ENCODE results near the gene MS4A3. TPM values are rescaled to one million over a fixed set of nuclear protein-coding genes. Genes with fewer than 3 reads are reported as not detected.
"Not testable (repeated sequence)": the region's sequence is repeated elsewhere in the genome, so short reads cannot be mapped to it uniquely, and the experiment has no call there.

The MS4A3 gene
- total and polyA plus RNA-seq, 2 experiments from 2014 or later, result not detected

- 62% methylated on average over 3 of the region's 3 CpGs for WGBS (ENCODE audit: low lambda C conversion rate, missing lambda C conversion rate)
- H3K4me1 ChIP-seq (ENCODE audit: insufficient read depth), result no peaks in the 10 kb centered on the region
- H2AFZ ChIP-seq, result no peak overlapping the region
- no peak for DNase-seq (ENCODE audit: low spot score)
- H3K9me3 ChIP-seq (ENCODE audit: low read depth), result no peaks in the 10 kb centered on the region
- H3K9me2 ChIP-seq (replicated peaks; ENCODE audit: insufficient read depth), result no peaks in the 10 kb centered on the region
- H3K27me3 ChIP-seq, result no peaks in the 10 kb centered on the region
- H3K4me3 ChIP-seq, result no peak overlapping the region
- H3K36me3 ChIP-seq (replicated peaks; ENCODE audit: insufficient read depth, low read depth), result no peaks in the 10 kb centered on the region
- H3K27ac ChIP-seq, result no peak overlapping the region
- H3K79me2 ChIP-seq, result no peaks in the 10 kb centered on the region
- TF ChIP-seq CTCF (IDR thresholded peaks at IDR 0.05; ENCODE audit: poor library complexity), result no peak
- no peak for TF ChIP-seq EZH2 (IDR thresholded peaks at IDR 0.05; ENCODE audit: borderline replicate concordance)
- no peak for TF ChIP-seq EZH2phosphoT487 (IDR thresholded peaks at IDR 0.05; ENCODE audit: low read depth, severe bottlenecking, unreplicated experiment)
- H4K20me1 ChIP-seq (ENCODE audit: insufficient read depth, poor library complexity, severe bottlenecking), result no peaks in the 10 kb centered on the region
- H3K4me2 ChIP-seq, result no peak overlapping the region
Observed at GRCh38 chr11:60029015-60029632, 27.3 kb upstream of the MS4A3 start.

GRCh38 chr11:60040109-60040508, 16.4 kb upstream of the MS4A3 start, which contains the start of gene OOSP2:
Gene OOSP2 (plus strand): TSS chr11:60040409. CDS start chr11:60040460, 51 bp downstream.
- Histone ChIP-seq H3K36me3 (replicated peaks; ENCODE audit: insufficient read depth, low read depth) (no peaks in the 10 kb centered on the region), H3K9me2 (replicated peaks; ENCODE audit: insufficient read depth) (no peaks in the 10 kb centered on the region), H3K27me3 (no peaks in the 10 kb centered on the region), H4K20me1 (ENCODE audit: insufficient read depth, poor library complexity, severe bottlenecking) (no peaks in the 10 kb centered on the region), H3K79me2 (no peaks in the 10 kb centered on the region), H3K4me3 (no peak within 1 kb of the TSS), H2AFZ (no peak within 1 kb of the TSS), H3K9me3 (ENCODE audit: low read depth) (no peaks in the 10 kb centered on the region), H3K4me2 (no peak within 1 kb of the TSS), H3K27ac (no peak within 1 kb of the TSS), H3K4me1 (ENCODE audit: insufficient read depth) (no peaks in the 10 kb centered on the region)
- TF ChIP-seq EZH2phosphoT487 (IDR thresholded peaks at IDR 0.05; ENCODE audit: low read depth, severe bottlenecking, unreplicated experiment) (no peak), EZH2 (IDR thresholded peaks at IDR 0.05; ENCODE audit: borderline replicate concordance) (no peak), CTCF (IDR thresholded peaks at IDR 0.05; ENCODE audit: poor library complexity) (no peak)
- no peak for DNase-seq (ENCODE audit: low spot score)
- 81% methylated on average over 8 of the region's 8 CpGs for WGBS (ENCODE audit: low lambda C conversion rate, missing lambda C conversion rate)

GRCh38 chr11:60050422-60050821, 6.0 kb upstream of the MS4A3 start:
- not testable (repeated sequence) for H3K9me2 ChIP-seq (replicated peaks; ENCODE audit: insufficient read depth); H2AFZ ChIP-seq; H3K4me2 ChIP-seq; H4K20me1 ChIP-seq (ENCODE audit: insufficient read depth, poor library complexity, severe bottlenecking); H3K27me3 ChIP-seq; H3K27ac ChIP-seq; DNase-seq (ENCODE audit: low spot score); H3K4me1 ChIP-seq (ENCODE audit: insufficient read depth); H3K36me3 ChIP-seq (replicated peaks; ENCODE audit: insufficient read depth, low read depth); H3K79me2 ChIP-seq; H3K9me3 ChIP-seq (ENCODE audit: low read depth); H3K4me3 ChIP-seq

GRCh38 chr11:60050839-60051238, 5.6 kb upstream of the MS4A3 start:
- H3K36me3 ChIP-seq (replicated peaks; ENCODE audit: insufficient read depth, low read depth); H3K4me3 ChIP-seq; DNase-seq (ENCODE audit: low spot score); H3K4me1 ChIP-seq (ENCODE audit: insufficient read depth); H4K20me1 ChIP-seq (ENCODE audit: insufficient read depth, poor library complexity, severe bottlenecking); H3K9me2 ChIP-seq (replicated peaks; ENCODE audit: insufficient read depth); H3K4me2 ChIP-seq; H2AFZ ChIP-seq; H3K27ac ChIP-seq; H3K79me2 ChIP-seq; H3K9me3 ChIP-seq (ENCODE audit: low read depth); H3K27me3 ChIP-seq: not testable (repeated sequence)
- 77% methylated on average over 3 of the region's 3 CpGs for WGBS (ENCODE audit: low lambda C conversion rate, missing lambda C conversion rate)

Measured in hepatocyte (in vitro differentiated cells).